ENCODE measurements around the gene PPP2R2C. TPM values are rescaled to one million over a fixed set of nuclear protein-coding genes. Genes with fewer than 3 reads are reported as not detected.
A peak's percentile ranks its signal among the peaks of the same experiment; 100 is the strongest.

The PPP2R2C gene
- total RNA-seq, 1 experiment from 2014 or later, result not detected

DNA sequence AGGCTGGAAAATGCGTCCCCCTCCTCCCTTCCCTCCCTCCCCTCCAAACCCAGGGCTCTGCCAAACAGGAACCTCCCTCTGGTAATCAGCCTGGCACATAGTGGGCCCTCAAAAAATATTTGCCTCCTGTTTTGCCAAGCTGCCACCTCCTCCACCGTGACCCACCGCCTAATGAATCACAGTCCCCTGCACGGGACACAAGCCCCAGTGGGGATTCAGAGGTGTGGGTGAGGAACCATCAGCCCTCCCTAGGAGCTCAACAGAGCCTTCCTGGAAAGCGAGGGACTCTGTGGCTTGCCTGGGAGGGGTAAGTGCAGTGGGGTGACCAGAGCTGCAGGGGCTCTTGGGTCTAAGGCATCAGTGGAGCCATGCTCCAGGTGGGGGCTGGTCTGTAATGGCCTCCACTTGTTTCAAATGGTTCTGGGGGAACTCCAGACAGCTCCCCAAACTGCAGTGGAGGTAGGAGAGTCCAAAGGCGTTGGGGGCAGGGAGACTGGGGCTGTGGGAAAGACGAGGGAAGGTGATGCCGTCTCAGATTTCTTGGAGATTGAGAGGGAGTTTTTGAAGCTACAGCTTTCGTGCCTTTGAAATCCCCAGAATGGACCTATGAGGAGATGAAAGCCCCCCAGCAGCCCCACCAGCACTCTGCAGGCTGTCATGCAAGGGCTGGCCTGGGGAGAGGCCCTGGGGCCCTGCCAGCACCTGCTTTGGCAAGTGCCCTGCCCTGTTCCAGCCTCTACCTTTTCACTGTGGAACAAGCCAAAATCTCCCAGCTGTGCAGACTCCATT lies 1.0 kb upstream of the PPP2R2C start:
- H3K4me1 Mint-ChIP-seq (ENCODE audit: low read depth, unreplicated experiment), result peaks cover 7% of the 10 kb centered on the region
- no peaks in the 10 kb centered on the region for H3K36me3 Mint-ChIP-seq (ENCODE audit: insufficient read depth, unreplicated experiment)
- peaks cover 29% of the 10 kb centered on the region for H3K27me3 Mint-ChIP-seq (ENCODE audit: insufficient read depth, unreplicated experiment)
- H3K4me3 Mint-ChIP-seq (ENCODE audit: unreplicated experiment), result peak overlapping the region; percentile 32
- no peaks in the 10 kb centered on the region for H3K9me3 ChIP-seq
- POLR2A ChIA-PET, result no interaction called here
- no peak for TF ChIP-seq CTCF (IDR thresholded peaks at IDR 0.05; ENCODE audit: insufficient read depth in 1 of 2, low read depth in 1 of 2, low read length in 1 of 2, severe bottlenecking in 1 of 2, unreplicated experiment in 1 of 2)
- CTCF ChIA-PET, result no interaction called here
- no peaks in the 10 kb centered on the region for H3K36me3 ChIP-seq (ENCODE audit: control insufficient read depth, insufficient read depth, low read length)
- H3K4me1 ChIP-seq, result no peaks in the 10 kb centered on the region
- no peak overlapping the region for H3K27ac Mint-ChIP-seq (ENCODE audit: unreplicated experiment)
- no peaks in the 10 kb centered on the region for H3K9me3 Mint-ChIP-seq (ENCODE audit: unreplicated experiment)
- intact Hi-C loops (cut with micrococcal nuclease; ENCODE audit: unreplicated experiment), result no loop called here
- BruUV-seq (replicated peaks), result no TSS peak
- no peak for DNase-seq
- H3K27me3 ChIP-seq (replicated peaks; ENCODE audit: control insufficient read depth, insufficient read depth, low read length), result peaks cover 2% of the 10 kb centered on the region
- no peak overlapping the region for H3K4me3 ChIP-seq (ENCODE audit: low read depth, low read length)

- H3K4me3 ChIP-seq (ENCODE audit: low read depth, low read length), result no peak overlapping the region
- ChIA-PET CTCF (no interaction called here), POLR2A (no interaction called here)
- Mint-ChIP-seq H3K9me3 (ENCODE audit: unreplicated experiment) (no peaks in the 10 kb centered on the region), H3K4me1 (ENCODE audit: low read depth, unreplicated experiment) (no peaks in the 10 kb centered on the region), H3K36me3 (ENCODE audit: insufficient read depth, unreplicated experiment) (no peaks in the 10 kb centered on the region), H3K27ac (ENCODE audit: unreplicated experiment) (no peak overlapping the region), H3K27me3 (ENCODE audit: insufficient read depth, unreplicated experiment) (peaks cover 23% of the 10 kb centered on the region), H3K4me3 (ENCODE audit: unreplicated experiment) (no peak overlapping the region)
- BruUV-seq (replicated peaks), result no TSS peak
- no peaks in the 10 kb centered on the region for H3K4me1 ChIP-seq
- DNase-seq, result no peak
- no peak for TF ChIP-seq CTCF (IDR thresholded peaks at IDR 0.05; ENCODE audit: insufficient read depth in 1 of 2, low read depth in 1 of 2, low read length in 1 of 2, severe bottlenecking in 1 of 2, unreplicated experiment in 1 of 2)
- H3K36me3 ChIP-seq (ENCODE audit: control insufficient read depth, insufficient read depth, low read length), result no peaks in the 10 kb centered on the region
- H3K9me3 ChIP-seq, result no peaks in the 10 kb centered on the region
- H3K27me3 ChIP-seq (replicated peaks; ENCODE audit: control insufficient read depth, insufficient read depth, low read length), result peaks cover 2% of the 10 kb centered on the region
- intact Hi-C loops (cut with micrococcal nuclease; ENCODE audit: unreplicated experiment), result no loop called here
Measured at GRCh38 chr4:6472008-6472386, 417 bp downstream of the PPP2R2C start.

- Mint-ChIP-seq H3K36me3 (ENCODE audit: insufficient read depth, unreplicated experiment) (no peaks in the 10 kb centered on the region), H3K4me3 (ENCODE audit: unreplicated experiment) (peak overlapping the region; percentile 42), H3K27ac (ENCODE audit: unreplicated experiment) (no peak overlapping the region), H3K4me1 (ENCODE audit: low read depth, unreplicated experiment) (no peaks in the 10 kb centered on the region), H3K27me3 (ENCODE audit: insufficient read depth, unreplicated experiment) (peaks cover 25% of the 10 kb centered on the region), H3K9me3 (ENCODE audit: unreplicated experiment) (no peaks in the 10 kb centered on the region)
- Histone ChIP-seq H3K27me3 (replicated peaks; ENCODE audit: control insufficient read depth, insufficient read depth, low read length) (peaks cover 2% of the 10 kb centered on the region), H3K4me1 (no peaks in the 10 kb centered on the region), H3K9me3 (no peaks in the 10 kb centered on the region), H3K36me3 (ENCODE audit: control insufficient read depth, insufficient read depth, low read length) (no peaks in the 10 kb centered on the region), H3K4me3 (ENCODE audit: low read depth, low read length) (no peak overlapping the region)
- intact Hi-C loops (cut with micrococcal nuclease; ENCODE audit: unreplicated experiment), result no loop called here
- POLR2A ChIA-PET, result no interaction called here
- CTCF ChIA-PET, result no interaction called here
- TF ChIP-seq CTCF (IDR thresholded peaks at IDR 0.05; ENCODE audit: insufficient read depth in 1 of 2, low read depth in 1 of 2, low read length in 1 of 2, severe bottlenecking in 1 of 2, unreplicated experiment in 1 of 2), result no peak
- no peak for DNase-seq
- no TSS peak for BruUV-seq (replicated peaks)
Measured at GRCh38 chr4:6471307-6472007, 957 bp downstream of the PPP2R2C start.
